Islet precursor cell (in vitro differentiated cells): Measurements from ENCODE around the gene TCEAL6.
"Not testable (repeated sequence)": the region's sequence is repeated elsewhere in the genome, so short reads cannot be mapped to it uniquely, and the experiment has no call there.

Experiments
- DNase-seq: peaks from one replicate; pipeline ENCODE4 v3.0.0-alpha.2; 2018

The TCEAL6 gene

DNA sequence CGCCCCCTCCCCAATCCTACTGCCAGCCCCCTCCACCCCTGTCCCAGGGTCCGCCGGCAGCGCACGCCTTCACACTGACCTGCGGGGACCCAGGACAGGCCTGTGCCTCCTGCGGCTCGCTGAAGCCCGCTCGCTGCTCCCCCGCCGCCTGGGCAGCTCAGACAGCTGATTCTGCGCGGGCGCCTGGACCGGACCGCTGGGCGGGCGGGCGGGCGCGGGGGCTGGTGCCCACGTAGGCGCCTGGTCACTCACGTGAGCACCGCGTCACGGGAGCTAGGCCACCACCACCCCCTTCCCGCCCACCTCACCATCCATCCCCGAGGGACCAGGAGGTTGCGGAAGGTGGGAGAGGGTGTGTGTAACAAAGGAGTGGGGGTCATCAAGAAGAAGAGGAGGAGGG is at the start of gene TCEAL6:
TCEAL6 (minus strand) TSS at position 208 of the 400 bp plus-strand sequence.
- not testable (repeated sequence) for DNase-seq

DNA sequence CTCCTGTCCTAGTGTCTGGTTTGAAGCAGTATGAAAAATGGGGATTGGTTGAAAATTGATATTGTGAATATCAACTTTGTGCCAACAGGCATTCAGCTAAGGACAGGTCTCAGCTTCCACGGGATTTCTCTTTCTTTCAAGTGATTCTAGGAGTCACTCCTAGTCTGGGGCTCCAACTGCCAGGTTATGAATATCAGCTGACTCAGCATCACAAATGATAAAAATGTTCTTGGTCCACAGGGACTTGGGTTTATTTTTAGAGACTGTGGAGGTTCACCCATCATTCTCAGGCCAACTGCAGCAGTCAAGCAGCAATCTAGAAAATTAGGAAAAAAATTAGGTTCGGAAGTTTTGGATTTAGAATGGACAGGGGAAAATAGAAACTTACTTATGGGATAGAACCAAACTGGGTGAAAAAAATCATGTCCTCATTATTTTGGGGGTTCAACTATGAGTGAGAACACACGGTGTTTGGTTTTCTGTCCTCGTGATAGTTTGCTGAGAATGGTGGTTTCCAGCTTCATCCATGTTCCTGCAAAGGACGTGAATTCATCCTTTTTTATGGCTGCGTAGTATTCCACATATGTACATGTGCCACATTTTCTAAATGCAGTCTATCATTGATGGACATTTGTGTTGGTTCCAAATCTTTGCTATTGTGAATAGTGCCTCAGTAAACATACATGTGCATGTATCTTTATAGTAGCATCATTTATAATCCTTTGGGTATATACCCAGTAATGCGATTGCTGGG is 43.9 kb upstream of the TCEAL6 start:
- no peak for DNase-seq

DNA sequence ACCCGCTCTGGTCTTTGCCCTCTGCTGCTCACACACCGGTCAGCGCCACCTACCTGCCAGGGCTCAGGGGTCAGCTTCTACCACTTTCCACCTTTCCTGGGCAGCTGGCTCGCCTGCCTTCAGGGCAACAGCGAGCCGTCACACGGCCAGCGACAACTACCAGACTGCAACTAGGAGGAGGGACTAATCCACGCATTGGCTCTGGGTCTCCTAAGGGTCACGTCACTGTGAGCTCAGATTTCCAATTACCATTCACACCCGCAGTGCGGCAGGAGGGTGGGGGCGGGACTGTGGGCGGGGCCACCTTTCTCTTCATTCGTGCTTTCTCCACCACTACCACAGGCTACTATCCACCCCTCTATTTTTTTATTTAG is 13.5 kb upstream of the TCEAL6 start, which contains the start of gene BEX5:
BEX5 (minus strand) TSS at position 172 of the 374 bp plus-strand sequence. CDS start 1,712 bp downstream, outside the sequence.
- peak; percentile 88 for DNase-seq

DNA sequence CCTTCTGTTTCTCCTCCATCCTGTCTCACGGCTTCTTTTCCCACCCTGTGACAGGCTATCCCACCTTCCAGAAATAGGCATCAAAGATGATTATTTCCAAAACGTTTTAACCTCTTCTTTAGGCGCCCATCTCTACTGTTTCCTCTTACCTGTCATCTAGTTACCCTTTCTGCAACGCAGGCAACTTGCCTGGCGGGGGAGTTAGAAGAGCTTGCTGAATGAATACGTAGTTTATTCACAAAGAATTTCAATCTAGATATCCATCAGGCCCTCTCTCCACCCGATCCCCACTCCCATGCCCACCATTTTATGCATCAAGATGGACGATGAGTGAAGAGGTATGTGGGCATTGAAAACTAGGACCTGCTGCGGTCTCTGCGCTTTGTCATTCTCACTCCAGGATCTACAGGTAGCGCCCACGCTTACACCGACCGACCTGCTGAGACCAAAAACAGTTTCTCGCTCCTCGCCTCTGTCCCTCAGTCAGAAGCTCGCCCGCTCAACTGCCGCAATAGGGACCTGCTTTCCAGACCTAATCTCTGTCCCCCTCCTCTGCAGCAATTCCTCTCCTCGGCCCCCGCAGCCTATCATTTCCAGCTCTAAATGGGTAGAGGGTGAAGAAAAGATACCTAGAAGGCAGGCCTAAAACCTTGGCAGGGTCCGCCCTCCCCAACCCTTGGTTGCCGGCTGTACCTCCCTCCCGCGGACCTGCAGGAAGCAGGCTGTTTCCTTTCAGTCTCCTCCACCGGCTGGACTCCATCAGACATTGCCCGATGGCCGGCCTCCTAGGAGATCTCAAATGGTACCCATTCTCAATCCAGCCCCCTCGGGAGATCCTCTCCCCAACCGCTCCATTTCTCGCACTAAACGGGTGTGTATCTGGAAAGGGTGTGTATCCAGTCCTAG is 12.9 kb upstream of the TCEAL6 start:
- no peak for DNase-seq

- no peak for DNase-seq
Measured at GRCh38 chrX:102154218-102154860, 12.1 kb upstream of the TCEAL6 start.

GRCh38 chrX:102141631-102142030 is 650 bp downstream of the TCEAL6 start:
- not testable (repeated sequence) for DNase-seq

DNA sequence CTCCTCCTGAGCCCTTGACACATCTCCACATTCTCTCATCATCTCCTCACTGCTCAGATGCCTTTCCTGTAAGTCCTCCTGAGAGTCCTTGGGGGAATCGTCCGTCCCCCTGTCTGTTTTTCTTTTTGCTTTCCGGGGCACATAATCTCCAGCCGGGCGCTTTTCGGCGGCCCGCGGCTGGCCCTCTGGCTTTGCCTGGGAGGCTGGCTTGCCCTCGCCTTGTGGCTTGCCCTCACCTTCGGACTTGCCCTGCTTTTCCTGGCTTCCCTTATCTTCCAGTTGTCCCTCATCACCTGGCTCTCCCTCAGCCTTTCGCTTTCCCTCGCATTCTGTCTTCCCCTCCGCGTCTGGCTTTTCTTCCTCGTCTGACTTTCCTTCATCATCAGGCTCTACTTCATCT is 1.4 kb downstream of the TCEAL6 start:
- DNase-seq: not testable (repeated sequence)

DNA sequence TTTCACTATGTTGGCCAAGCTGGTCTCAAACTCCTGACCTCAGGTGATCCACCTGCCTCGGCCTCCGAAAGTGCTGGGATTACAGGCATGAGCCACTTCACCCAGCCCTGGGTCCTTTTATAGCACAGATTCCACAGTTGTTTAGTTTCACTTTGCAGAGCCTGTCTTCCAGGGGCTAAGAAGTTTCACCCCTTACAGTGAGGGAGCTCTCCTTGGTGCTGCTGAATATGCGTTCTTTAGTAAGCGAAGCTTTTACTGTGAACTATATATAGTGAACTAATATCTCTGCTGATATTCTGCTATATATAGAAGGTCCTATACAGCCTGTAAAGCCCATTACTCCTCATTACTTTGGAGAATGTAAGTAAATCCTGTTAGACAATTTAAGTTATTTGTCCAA is 4.2 kb downstream of the TCEAL6 start:
- DNase-seq: no peak

- no peak for DNase-seq
Measured at GRCh38 chrX:102129473-102129872, 12.8 kb downstream of the TCEAL6 start.

- DNase-seq: no peak
Measured at GRCh38 chrX:102126863-102127262, 15.4 kb downstream of the TCEAL6 start.

GRCh38 chrX:102126080-102126818 is 16.0 kb downstream of the TCEAL6 start:
- DNase-seq: not testable (repeated sequence)

DNA sequence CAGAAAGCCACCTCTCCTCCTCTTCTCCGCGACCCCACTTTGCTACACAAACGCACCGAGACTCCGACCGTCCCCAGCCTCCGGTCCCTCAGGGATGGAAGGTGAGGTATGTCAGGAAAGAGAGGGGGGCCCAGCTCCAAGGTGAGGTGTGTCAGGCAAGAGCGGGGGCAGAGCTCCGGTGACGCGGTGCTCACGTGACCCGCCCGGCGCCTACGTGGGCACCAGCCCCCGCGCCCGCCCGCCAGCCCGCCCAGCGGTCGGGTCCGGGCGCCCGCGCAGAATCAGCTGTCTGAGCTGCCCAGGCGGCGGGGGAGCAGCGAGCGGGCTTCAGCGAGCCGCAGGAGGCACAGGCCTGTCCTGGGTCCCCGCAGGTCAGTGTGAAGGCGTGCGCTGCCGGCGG is 16.8 kb downstream of the TCEAL6 start, which contains the start of gene TCEAL2:
TCEAL2 (plus strand) TSS at position 244 of the 400 bp plus-strand sequence. CDS start 1,152 bp downstream, outside the sequence.
- peak; percentile 53 for DNase-seq

- not testable (repeated sequence) for DNase-seq
Measured at GRCh38 chrX:102125014-102125413, 17.3 kb downstream of the TCEAL6 start.

GRCh38 chrX:102115748-102116147 is 26.5 kb downstream of the TCEAL6 start:
- DNase-seq: no peak

GRCh38 chrX:102113367-102113766 is 28.9 kb downstream of the TCEAL6 start:
- no peak for DNase-seq
